HepG2 (cell line): ENCODE results near the gene ENAH. TPM values are rescaled to one million over a fixed set of nuclear protein-coding genes. Genes with fewer than 3 reads are reported as not detected.

Experiments used
- ATAC-seq: fragments of 200-7000 bp; cut with Tn5 transposase; 3 replicates; pipeline ENCODE4 v1.9.1; 2020; ENCODE audit warnings: mild to moderate bottlenecking, moderate library complexity
- BruUV-seq: library from RNA; stranded (reverse); fragments of 400-500 nt; replicated peaks from 2 replicates; lab custom pipeline; 2021; lab: Mats Ljungman, UMichigan
- CTCF ChIA-PET: fragments of 300-600 bp; formaldehyde crosslinking; extraction: SDS; loops from one replicate; lab custom pipeline; 2021; ENCODE audit warnings: low total read pairs, inconsistent platforms, low intra/inter-chr PET ratio; lab: Yijun Ruan, JAX
- POLR2A ChIA-PET: fragments of 350-600 bp; sonication (Branson Sonifier 250); formaldehyde crosslinking; loops from one replicate; lab custom pipeline; 2020; ENCODE audit warnings: antibody characterized with exemption, inconsistent platforms; lab: Yijun Ruan, JAX
- DNase-seq: peaks from one replicate; pipeline ENCODE4 v3.0.0-alpha.2; 2015; ENCODE audit warnings: low spot score
- FAIRE-seq: peaks from 3 replicates; lab custom pipeline; 2011; peaks lifted over from hg19 to GRCh38; lab: Jason Lieb, UNC
- H2AFZ ChIP-seq: one replicate; pipeline ENCODE4 v1.6.1; 2011; ENCODE audit warnings: low read length, inconsistent platforms
- H3K27ac ChIP-seq: fragments of 300-600 bp; 3 replicates; pipeline ENCODE4 v1.8.0; 2011; ENCODE audit warnings: mixed run types, mild to moderate bottlenecking, mixed read lengths, low read length, inconsistent platforms; ENCODE audit not compliant: insufficient read depth; ENCODE audit errors: extremely low read length
- H3K27me3 ChIP-seq, 2 experiments: fragments of 200-600 bp in 1 of 2; 2 replicates in 1 of 2; 3 replicates in 1 of 2; pipeline versions ENCODE4 v1.6.0 to v1.8.0; 2011; ENCODE audit warnings: low read length in 2 of 2, mild to moderate bottlenecking in 2 of 2, moderate library complexity in 2 of 2, inconsistent platforms in 1 of 2; ENCODE audit not compliant: insufficient read depth in 2 of 2, control insufficient read depth in 1 of 2
- H3K36me3 ChIP-seq, 2 experiments: fragments of 200-600 bp in 1 of 2; replicated peaks in 1 of 2; 2 replicates in 1 of 2; 3 replicates in 1 of 2; pipeline versions ENCODE4 v1.5.1 to v1.8.0; 2011; ENCODE audit warnings: low read length in 2 of 2, inconsistent platforms in 1 of 2; ENCODE audit not compliant: insufficient read depth in 2 of 2, control insufficient read depth in 1 of 2
- H3K4me1 ChIP-seq: 2 replicates; pipeline ENCODE4 v1.5.1; 2012; ENCODE audit warnings: low read length, inconsistent platforms; ENCODE audit not compliant: insufficient read depth
- H3K4me2 ChIP-seq: 2 replicates; pipeline ENCODE4 v1.6.0; 2011; ENCODE audit warnings: low read depth, low read length, inconsistent platforms
- H3K4me3 ChIP-seq, 3 experiments: fragments of 200-600 bp in 1 of 3; sonication (generic), shearing (Covaris generic) in 1 of 3; replicated peaks in 1 of 3; 2 replicates each; pipeline ENCODE4 v1.5.1; 2011 to 2016; ENCODE audit warnings: low read length in 3 of 3, inconsistent platforms in 2 of 3, low read depth in 2 of 3, mild to moderate bottlenecking in 2 of 3, control low read depth in 1 of 3, mixed read lengths in 1 of 3; ENCODE audit not compliant: insufficient read depth in 1 of 3
- H3K79me2 ChIP-seq: one replicate; pipeline ENCODE4 v1.6.1; 2011; ENCODE audit warnings: low read length, inconsistent platforms; ENCODE audit not compliant: insufficient read depth
- H3K9ac ChIP-seq: 2 replicates; pipeline ENCODE4 v1.6.0; 2011; ENCODE audit warnings: mild to moderate bottlenecking, low read depth, low read length, inconsistent platforms; ENCODE audit not compliant: insufficient read depth
- H3K9me3 ChIP-seq: 2 replicates; pipeline ENCODE4 v1.5.1; 2012; ENCODE audit warnings: mild to moderate bottlenecking, low read length
- H4K20me1 ChIP-seq: 2 replicates; pipeline ENCODE4 v1.6.0; 2011; ENCODE audit warnings: inconsistent platforms, mild to moderate bottlenecking, low read length, moderate library complexity; ENCODE audit not compliant: insufficient read depth
- EEA1 ChIP-seq: sonication (generic); formaldehyde crosslinking; IDR thresholded peaks from 2 replicates; pipeline ENCODE4 v1.5.1; 2020; ENCODE audit warnings: mild to moderate bottlenecking, missing genetic modification reagents, borderline replicate concordance
- NBN ChIP-seq: fragments of 450-650 bp; conservative IDR thresholded peaks from 2 replicates; pipeline ENCODE4 v1.6.1; 2017
- PAWR ChIP-seq: sonication (generic); formaldehyde crosslinking; IDR thresholded peaks from 2 replicates; pipeline ENCODE4 v1.4.0; 2020; ENCODE audit warnings: missing genetic modification reagents, mild to moderate bottlenecking, borderline replicate concordance
- PHF21A ChIP-seq: sonication (generic); formaldehyde crosslinking; IDR thresholded peaks from 2 replicates; pipeline ENCODE4 v1.5.0; 2020; ENCODE audit warnings: mild to moderate bottlenecking, missing genetic modification reagents
- RXRA ChIP-seq: sonication (generic); formaldehyde crosslinking; IDR thresholded peaks from 2 replicates; pipeline ENCODE4 v1.5.1; 2020; ENCODE audit warnings: missing genetic modification reagents
- U2AF1 ChIP-seq: fragments of 200-400 bp; formaldehyde crosslinking; optimal IDR thresholded peaks from 2 replicates; pipeline ENCODE3; 2017; ENCODE audit warnings: mild to moderate bottlenecking, low read depth, low read length
- ZFP41 ChIP-seq: sonication (generic); formaldehyde crosslinking; IDR thresholded peaks from 2 replicates; pipeline ENCODE4 v1.4.0; 2020; ENCODE audit warnings: mild to moderate bottlenecking, missing genetic modification reagents, borderline replicate concordance
- ZNF414 ChIP-seq: sonication (generic); formaldehyde crosslinking; IDR thresholded peaks from 2 replicates; pipeline ENCODE4 v1.5.0; 2020; ENCODE audit warnings: missing genetic modification reagents
- ZNF501 ChIP-seq: sonication (generic); formaldehyde crosslinking; IDR thresholded peaks from 2 replicates; pipeline ENCODE4 v1.5.1; 2020; ENCODE audit warnings: mild to moderate bottlenecking, moderate library complexity, missing genetic modification reagents
- ZNF547 ChIP-seq: sonication (generic); formaldehyde crosslinking; IDR thresholded peaks from 2 replicates; pipeline ENCODE4 v1.5.1; 2020; ENCODE audit warnings: mild to moderate bottlenecking, missing genetic modification reagents
- ZNF746 ChIP-seq: sonication (generic); formaldehyde crosslinking; IDR thresholded peaks from 2 replicates; pipeline ENCODE4 v1.8.0; 2022; ENCODE audit warnings: mild to moderate bottlenecking, missing genetic modification reagents
- WGBS: methylation state at CpG from one replicate; pipeline ENCODE4 v1.1.6; 2017; ENCODE audit warnings: low lambda C conversion rate; 5-methylcytosine and 5-hydroxymethylcytosine counted together
- in situ Hi-C: cut with HindIII; loops from 2 replicates; pipeline ENCODE4 v1.10.0; 2017; ENCODE audit warnings: low pct_unique_long_range_greater_than_20kb; ENCODE audit not compliant: extremely low pct_ligation_motif_present
- intact Hi-C: fragments of 100-400 bp; cut with micrococcal nuclease; formaldehyde crosslinking; loops from one replicate; pipeline ENCODE4 v1.10.0; 2022; ENCODE audit not compliant: unreplicated experiment
- polyA plus RNA-seq, 8 experiments: library from polyadenylated mRNA; depleted of rRNA in 3 of 8; stranded (reverse) in 7 of 8; unstranded in 1 of 8; fragments of >200 nt; fragmentation: Illumina TruSeq in 4 of 8; extraction: Trizol in 4 of 8; gene quantifications; 2 replicates each; pipeline versions ENCODE4 v1.2.1 to v1.2.3, GENCODE V29; 2011 to 2016; ENCODE audit warnings: low read depth in 4 of 8, missing spikeins in 1 of 8, mixed read lengths in 1 of 8; ENCODE audit not compliant: insufficient read depth in 1 of 8
- total RNA-seq, 5 experiments: library from RNA; depleted of rRNA; stranded (reverse); fragments of >200 nt; fragmentation: Illumina TruSeq; extraction: Trizol; gene quantifications; 2 replicates each; pipeline ENCODE4 v1.2.3, GENCODE V29; 2016; ENCODE audit warnings: low read depth in 1 of 5

The ENAH gene
- total and polyA plus RNA-seq, 2 of the 13 experiments (the other 11 are each of a cell fraction or from before 2014, with no cell fraction given): 22.1 to 58.3 TPM

- TF ChIP-seq PAWR (CRISPR knock-in tag): no peak
- no peak for TF ChIP-seq ZFP41
- no peak for TF ChIP-seq ZNF414 (CRISPR knock-in tag)
- no peak for TF ChIP-seq ZNF746 (CRISPR knock-in tag)
- no peak for TF ChIP-seq ZNF547 (CRISPR knock-in tag)
- no peak for TF ChIP-seq ZNF501 (CRISPR knock-in tag)
Measured at GRCh38 chr1:225537554-225538251, 115.2 kb downstream of the ENAH start (continued).

GRCh38 chr1:225535280-225535679 is 117.6 kb downstream of the ENAH start:
- in situ Hi-C loops (no loop called here), intact Hi-C loops (no loop called here)
- Histone ChIP-seq H3K27ac (no peak overlapping the region), H3K4me2 (no peak overlapping the region), H3K27me3 (no peaks in the 10 kb centered on the region), H3K9ac (no peak overlapping the region), H4K20me1 (0 out of 2 replicates have a peak, but pooled peaks cover 2% of the 10 kb centered on the region), H3K4me1 (no peaks in the 10 kb centered on the region), H3K36me3 (0 out of 5 replicates have a peak, but pooled peaks cover 0 to 6% of the 10 kb centered on the region in 2 experiments), H3K4me3 (no peak overlapping the region), H3K9me3 (no peaks in the 10 kb centered on the region), H3K79me2 (no peaks in the 10 kb centered on the region), H2AFZ (no peak overlapping the region)
- TF ChIP-seq U2AF1 (no peak), PHF21A (CRISPR knock-in tag) (no peak), EEA1 (CRISPR knock-in tag) (no peak), NBN (no peak), RXRA (no peak)
- FAIRE-seq (no peak), ATAC-seq (no peak), DNase-seq (no peak)
- no TSS peak for BruUV-seq
- 98% methylated on average over 6 of the region's 6 CpGs for WGBS
- ChIA-PET CTCF (no interaction called here), POLR2A (no interaction called here)
